NT2/D1 (cell line): ENCODE measurements around the gene FRMD8.

Source experiments
- DNase-seq: peaks from one replicate; pipeline ENCODE4 v3.0.0-alpha.2; 2011; ENCODE audit warnings: low read depth, low spot score
- H3K27me3 ChIP-seq: 2 replicates; pipeline ENCODE4 v1.6.0; 2011; ENCODE audit warnings: mild to moderate bottlenecking; ENCODE audit not compliant: insufficient read length, insufficient read depth
- H3K36me3 ChIP-seq: 2 replicates; pipeline ENCODE4 v1.6.1; 2011; ENCODE audit warnings: mild to moderate bottlenecking, low read length, mixed read lengths; ENCODE audit not compliant: insufficient read depth, insufficient read length
- H3K4me1 ChIP-seq: 2 replicates; pipeline ENCODE4 v1.5.1; 2011; ENCODE audit not compliant: insufficient read depth, insufficient read length
- H3K4me3 ChIP-seq: 2 replicates; pipeline ENCODE4 v1.5.1; 2011; ENCODE audit warnings: low read depth; ENCODE audit not compliant: insufficient read length
- H3K9ac ChIP-seq: 2 replicates; pipeline ENCODE4 v1.6.0; 2011; ENCODE audit warnings: low read depth; ENCODE audit not compliant: insufficient read length
- H3K9me3 ChIP-seq: 2 replicates; pipeline ENCODE4 v1.5.1; 2011; ENCODE audit warnings: mild to moderate bottlenecking, low read length; ENCODE audit not compliant: insufficient read depth
- SUZ12 ChIP-seq: IDR thresholded peaks from 2 replicates; pipeline ENCODE4 v1.6.1; 2011; ENCODE audit not compliant: insufficient read length, insufficient read depth; ENCODE audit errors: extremely low read depth
- YY1 ChIP-seq: IDR thresholded peaks from 2 replicates; pipeline ENCODE4 v1.6.1; 2011; ENCODE audit not compliant: insufficient read length, insufficient read depth
- ZNF274 ChIP-seq: IDR thresholded peaks from 2 replicates; pipeline ENCODE4 v1.6.1; 2011; ENCODE audit warnings: mild to moderate bottlenecking, low read depth, low read length

FRMD8 gene

GRCh38 chr11:65434057-65434666 lies 47.7 kb downstream of the FRMD8 start:
- no peak for DNase-seq
- H3K4me3 ChIP-seq: no peak overlapping the region
- no peaks in the 10 kb centered on the region for H3K27me3 ChIP-seq
- TF ChIP-seq SUZ12 (no peak), ZNF274 (no peak), YY1 (no peak)
- peaks cover 18% of the 10 kb centered on the region for H3K36me3 ChIP-seq
- H3K9ac ChIP-seq: no peak overlapping the region
- H3K9me3 ChIP-seq: no peaks in the 10 kb centered on the region
- peaks cover 3% of the 10 kb centered on the region for H3K4me1 ChIP-seq

- TF ChIP-seq SUZ12: no peak
- TF ChIP-seq ZNF274: no peak
- TF ChIP-seq YY1: no peak
- H3K9me3 ChIP-seq: no peaks in the 10 kb centered on the region
- no peak overlapping the region for H3K4me3 ChIP-seq
- no peaks in the 10 kb centered on the region for H3K27me3 ChIP-seq
- H3K36me3 ChIP-seq: peaks cover 18% of the 10 kb centered on the region
- H3K9ac ChIP-seq: no peak overlapping the region
- DNase-seq: no peak
- H3K4me1 ChIP-seq: peaks cover under 1% of the 10 kb centered on the region
Measured at GRCh38 chr11:65434667-65435410, 48.4 kb downstream of the FRMD8 start.

GRCh38 chr11:65435411-65435931 lies 49.0 kb downstream of the FRMD8 start:
- no peak for DNase-seq
- Histone ChIP-seq H3K36me3 (peaks cover 18% of the 10 kb centered on the region), H3K27me3 (no peaks in the 10 kb centered on the region), H3K4me3 (no peak overlapping the region), H3K9me3 (no peaks in the 10 kb centered on the region), H3K9ac (no peak overlapping the region), H3K4me1 (no peaks in the 10 kb centered on the region)
- TF ChIP-seq YY1 (no peak), ZNF274 (no peak), SUZ12 (no peak)

GRCh38 chr11:65435981-65436411 lies 49.6 kb downstream of the FRMD8 start:
- no peak for DNase-seq
- H3K4me3 ChIP-seq: no peak overlapping the region
- H3K4me1 ChIP-seq: no peaks in the 10 kb centered on the region
- peaks cover 16% of the 10 kb centered on the region for H3K36me3 ChIP-seq
- no peak overlapping the region for H3K9ac ChIP-seq
- H3K9me3 ChIP-seq: no peaks in the 10 kb centered on the region
- H3K27me3 ChIP-seq: no peaks in the 10 kb centered on the region
- TF ChIP-seq ZNF274 (0 out of 2 replicates have a peak, but pooled peaks have one; percentile 29), SUZ12 (no peak), YY1 (no peak)

- peaks cover 13% of the 10 kb centered on the region for H3K36me3 ChIP-seq
- TF ChIP-seq ZNF274 (no peak), SUZ12 (no peak), YY1 (no peak)
- DNase-seq: no peak
- H3K4me3 ChIP-seq: no peak overlapping the region
- no peaks in the 10 kb centered on the region for H3K27me3 ChIP-seq
- H3K9ac ChIP-seq: no peak overlapping the region
- H3K4me1 ChIP-seq: no peaks in the 10 kb centered on the region
- H3K9me3 ChIP-seq: no peaks in the 10 kb centered on the region
Measured at GRCh38 chr11:65436412-65437032, 50.1 kb downstream of the FRMD8 start.

- Histone ChIP-seq H3K9ac (no peak overlapping the region), H3K4me3 (no peak overlapping the region), H3K27me3 (no peaks in the 10 kb centered on the region), H3K4me1 (no peaks in the 10 kb centered on the region), H3K9me3 (no peaks in the 10 kb centered on the region), H3K36me3 (peaks cover 13% of the 10 kb centered on the region)
- DNase-seq: no peak
- TF ChIP-seq SUZ12: no peak
- TF ChIP-seq ZNF274: no peak
- no peak for TF ChIP-seq YY1
Measured at GRCh38 chr11:65437436-65438227, 51.2 kb downstream of the FRMD8 start.
